Measurements from ENCODE around the gene DPEP2NB.
"Not testable (repeated sequence)": the region's sequence is repeated elsewhere in the genome, so short reads cannot be mapped to it uniquely, and the experiment has no call there.

DPEP2NB gene

GRCh38 chr16:67994040-67994408 lies 21.7 kb downstream of the DPEP2NB start:
- not testable (repeated sequence) for H3K4me3 ChIP-seq (ENCODE audit: low read length); H3K9me3 ChIP-seq (ENCODE audit: insufficient read depth, low read depth, low read length); H3K9ac ChIP-seq (ENCODE audit: low read depth, low read length); H3K4me1 ChIP-seq (ENCODE audit: insufficient read depth, low read length); H3K27ac ChIP-seq (ENCODE audit: low read length); H3K36me3 ChIP-seq (ENCODE audit: insufficient read depth, low read depth, low read length)
- H3K27me3 ChIP-seq (ENCODE audit: insufficient read depth, low read length): peaks cover 16% of the 10 kb centered on the region

- Histone ChIP-seq H3K27ac (ENCODE audit: low read length) (no peak overlapping the region), H3K4me1 (ENCODE audit: insufficient read depth, low read length) (no peaks in the 10 kb centered on the region), H3K4me3 (ENCODE audit: low read length) (no peak overlapping the region), H3K9me3 (ENCODE audit: insufficient read depth, low read depth, low read length) (no peaks in the 10 kb centered on the region), H3K27me3 (ENCODE audit: insufficient read depth, low read length) (peaks cover 16% of the 10 kb centered on the region), H3K36me3 (ENCODE audit: insufficient read depth, low read depth, low read length) (no peaks in the 10 kb centered on the region), H3K9ac (ENCODE audit: low read depth, low read length) (no peak overlapping the region)
Observed at GRCh38 chr16:67993207-67994039, 22.3 kb downstream of the DPEP2NB start.

- no peak overlapping the region for H3K9ac ChIP-seq (ENCODE audit: low read depth, low read length)
- H3K9me3 ChIP-seq (ENCODE audit: insufficient read depth, low read depth, low read length): no peaks in the 10 kb centered on the region
- H3K27ac ChIP-seq (ENCODE audit: low read length): no peak overlapping the region
- H3K4me1 ChIP-seq (ENCODE audit: insufficient read depth, low read length): no peaks in the 10 kb centered on the region
- H3K4me3 ChIP-seq (ENCODE audit: low read length): no peak overlapping the region
- no peaks in the 10 kb centered on the region for H3K36me3 ChIP-seq (ENCODE audit: insufficient read depth, low read depth, low read length)
- peaks cover 16% of the 10 kb centered on the region for H3K27me3 ChIP-seq (ENCODE audit: insufficient read depth, low read length)
Observed at GRCh38 chr16:67992661-67993206, 23.0 kb downstream of the DPEP2NB start.

- Histone ChIP-seq H3K36me3 (ENCODE audit: insufficient read depth, low read depth, low read length) (no peaks in the 10 kb centered on the region), H3K27ac (ENCODE audit: low read length) (no peak overlapping the region), H3K4me3 (ENCODE audit: low read length) (no peak overlapping the region), H3K27me3 (ENCODE audit: insufficient read depth, low read length) (peaks cover 16% of the 10 kb centered on the region), H3K9ac (ENCODE audit: low read depth, low read length) (no peak overlapping the region), H3K4me1 (ENCODE audit: insufficient read depth, low read length) (no peaks in the 10 kb centered on the region), H3K9me3 (ENCODE audit: insufficient read depth, low read depth, low read length) (no peaks in the 10 kb centered on the region)
Observed at GRCh38 chr16:67990018-67990386, 25.7 kb downstream of the DPEP2NB start.

- Histone ChIP-seq H3K36me3 (ENCODE audit: insufficient read depth, low read depth, low read length) (no peaks in the 10 kb centered on the region), H3K27ac (ENCODE audit: low read length) (no peak overlapping the region), H3K27me3 (ENCODE audit: insufficient read depth, low read length) (peaks cover 16% of the 10 kb centered on the region), H3K4me1 (ENCODE audit: insufficient read depth, low read length) (no peaks in the 10 kb centered on the region), H3K4me3 (ENCODE audit: low read length) (no peak overlapping the region), H3K9me3 (ENCODE audit: insufficient read depth, low read depth, low read length) (no peaks in the 10 kb centered on the region), H3K9ac (ENCODE audit: low read depth, low read length) (no peak overlapping the region)
Observed at GRCh38 chr16:67989322-67990017, 26.2 kb downstream of the DPEP2NB start.

GRCh38 chr16:67988675-67989074 lies 27.0 kb downstream of the DPEP2NB start:
- Histone ChIP-seq H3K36me3 (ENCODE audit: insufficient read depth, low read depth, low read length) (no peaks in the 10 kb centered on the region), H3K4me1 (ENCODE audit: insufficient read depth, low read length) (no peaks in the 10 kb centered on the region), H3K27me3 (ENCODE audit: insufficient read depth, low read length) (peaks cover 16% of the 10 kb centered on the region), H3K4me3 (ENCODE audit: low read length) (no peak overlapping the region), H3K9ac (ENCODE audit: low read depth, low read length) (no peak overlapping the region), H3K9me3 (ENCODE audit: insufficient read depth, low read depth, low read length) (no peaks in the 10 kb centered on the region), H3K27ac (ENCODE audit: low read length) (no peak overlapping the region)

- H3K4me3 ChIP-seq (ENCODE audit: low read length): no peak overlapping the region
- no peaks in the 10 kb centered on the region for H3K4me1 ChIP-seq (ENCODE audit: insufficient read depth, low read length)
- H3K27me3 ChIP-seq (ENCODE audit: insufficient read depth, low read length): peaks cover 11% of the 10 kb centered on the region
- H3K27ac ChIP-seq (ENCODE audit: low read length): no peak overlapping the region
- no peaks in the 10 kb centered on the region for H3K9me3 ChIP-seq (ENCODE audit: insufficient read depth, low read depth, low read length)
- H3K36me3 ChIP-seq (ENCODE audit: insufficient read depth, low read depth, low read length): no peaks in the 10 kb centered on the region
- H3K9ac ChIP-seq (ENCODE audit: low read depth, low read length): no peak overlapping the region
Observed at GRCh38 chr16:67987460-67988160, 28.1 kb downstream of the DPEP2NB start.

GRCh38 chr16:67986949-67987348 lies 28.8 kb downstream of the DPEP2NB start:
- H3K36me3 ChIP-seq (ENCODE audit: insufficient read depth, low read depth, low read length): no peaks in the 10 kb centered on the region
- H3K4me3 ChIP-seq (ENCODE audit: low read length): no peak overlapping the region
- no peaks in the 10 kb centered on the region for H3K9me3 ChIP-seq (ENCODE audit: insufficient read depth, low read depth, low read length)
- peaks cover 5% of the 10 kb centered on the region for H3K27me3 ChIP-seq (ENCODE audit: insufficient read depth, low read length)
- no peaks in the 10 kb centered on the region for H3K4me1 ChIP-seq (ENCODE audit: insufficient read depth, low read length)
- H3K9ac ChIP-seq (ENCODE audit: low read depth, low read length): no peak overlapping the region
- no peak overlapping the region for H3K27ac ChIP-seq (ENCODE audit: low read length)

- Histone ChIP-seq H3K36me3 (ENCODE audit: insufficient read depth, low read depth, low read length) (no peaks in the 10 kb centered on the region), H3K9ac (ENCODE audit: low read depth, low read length) (no peak overlapping the region), H3K27me3 (ENCODE audit: insufficient read depth, low read length) (peaks cover 10% of the 10 kb centered on the region), H3K9me3 (ENCODE audit: insufficient read depth, low read depth, low read length) (no peaks in the 10 kb centered on the region), H3K4me1 (ENCODE audit: insufficient read depth, low read length) (no peaks in the 10 kb centered on the region), H3K4me3 (ENCODE audit: low read length) (no peak overlapping the region), H3K27ac (ENCODE audit: low read length) (no peak overlapping the region)
Observed at GRCh38 chr16:67982011-67982696, 33.6 kb downstream of the DPEP2NB start.

- no peaks in the 10 kb centered on the region for H3K9me3 ChIP-seq (ENCODE audit: insufficient read depth, low read depth, low read length)
- H3K4me1 ChIP-seq (ENCODE audit: insufficient read depth, low read length): no peaks in the 10 kb centered on the region
- H3K4me3 ChIP-seq (ENCODE audit: low read length): no peak within 1 kb of the TSS
- no peak within 1 kb of the TSS for H3K27ac ChIP-seq (ENCODE audit: low read length)
- H3K9ac ChIP-seq (ENCODE audit: low read depth, low read length): no peak within 1 kb of the TSS
- peaks cover 13% of the 10 kb centered on the region for H3K27me3 ChIP-seq (ENCODE audit: insufficient read depth, low read length)
- no peaks in the 10 kb centered on the region for H3K36me3 ChIP-seq (ENCODE audit: insufficient read depth, low read depth, low read length)
Observed at GRCh38 chr16:67979955-67980678, 35.6 kb downstream of the DPEP2NB start, which contains the start of gene DPEP3. TSS of gene DPEP3 (minus strand) at chr16:67980499. CDS start at chr16:67980380, 119 bp downstream.

Measured in iPS-20b (cell line).